ENCODE measurements around the gene FN3K.

- no peak for TF ChIP-seq CTCF (conservative IDR thresholded peaks at IDR 0.05; ENCODE audit: low read length)
- no peak for TF ChIP-seq EZH2phosphoT487 (IDR thresholded peaks at IDR 0.05; ENCODE audit: borderline replicate concordance)
These were observed 36.6 kb downstream of the FN3K start for GRCh38 chr17:82772026-82772425.

Measured in Loucy (cell line).